ENCODE data around the gene UCP3. TPM values are rescaled to one million over a fixed set of nuclear protein-coding genes. Genes with fewer than 3 reads are reported as not detected.

Gene UCP3
- total and polyA plus RNA-seq, 3 experiments from 2014 or later, result 0.36 to 2.9 (median 2.8) TPM

DNA sequence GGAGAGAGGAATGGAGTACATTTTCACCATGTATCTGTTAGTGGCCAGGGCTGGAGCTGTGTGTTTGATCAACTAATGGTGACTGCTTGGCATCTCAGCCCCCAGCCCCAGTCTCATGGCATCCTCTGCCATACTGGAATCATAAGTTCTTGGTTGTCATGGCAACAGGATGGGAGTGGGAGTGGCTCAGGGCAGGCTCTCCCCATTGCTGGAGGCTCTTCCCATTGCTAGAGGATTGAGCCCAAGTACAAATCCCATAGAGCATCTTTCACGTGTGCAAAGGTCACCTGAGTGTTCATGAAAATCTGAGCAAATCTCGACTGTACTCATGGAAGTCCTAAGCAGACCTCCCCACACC, 43.1 kb downstream of the UCP3 start:
- peak overlapping the region in 6 of 8 donors; percentile 36 to 69 (median 52) for H3K27ac Mint-ChIP-seq
- H3K9me3 Mint-ChIP-seq, result no peaks in the 10 kb centered on the region
- H3K9me3 ChIP-seq (ENCODE audit: low read length), result no peaks in the 10 kb centered on the region
- H3K27me3 ChIP-seq (ENCODE audit: insufficient read depth, low read length, poor library complexity, severe bottlenecking), result no peaks in the 10 kb centered on the region
- CTCF ChIA-PET, result interaction anchor here (1.3 to 4.9 kb wide), 2 partner anchors 12 to 39 kb away, joined by 4 to 48 read pairs; no protein-coding TSS in a partner anchor
- no peak overlapping the region for H3K4me3 Mint-ChIP-seq
- no peak for DNase-seq
- H3K27ac ChIP-seq (ENCODE audit: low read depth, low read length), result no peak overlapping the region
- no peaks in the 10 kb centered on the region for H3K36me3 ChIP-seq (ENCODE audit: insufficient read depth, low read length)
- H3K4me1 ChIP-seq (ENCODE audit: insufficient read depth, low read length), result peaks cover 58% of the 10 kb centered on the region
- peaks cover 38 to 57% (median 49%) of the 10 kb centered on the region in 3 donors for H3K4me1 Mint-ChIP-seq
- H3K4me3 ChIP-seq (ENCODE audit: low read length), result no peak overlapping the region
- no peaks in the 10 kb centered on the region for H3K36me3 Mint-ChIP-seq
- no peaks in the 10 kb centered on the region for H3K27me3 Mint-ChIP-seq
- POLR2A ChIA-PET, result no interaction called here

DNA sequence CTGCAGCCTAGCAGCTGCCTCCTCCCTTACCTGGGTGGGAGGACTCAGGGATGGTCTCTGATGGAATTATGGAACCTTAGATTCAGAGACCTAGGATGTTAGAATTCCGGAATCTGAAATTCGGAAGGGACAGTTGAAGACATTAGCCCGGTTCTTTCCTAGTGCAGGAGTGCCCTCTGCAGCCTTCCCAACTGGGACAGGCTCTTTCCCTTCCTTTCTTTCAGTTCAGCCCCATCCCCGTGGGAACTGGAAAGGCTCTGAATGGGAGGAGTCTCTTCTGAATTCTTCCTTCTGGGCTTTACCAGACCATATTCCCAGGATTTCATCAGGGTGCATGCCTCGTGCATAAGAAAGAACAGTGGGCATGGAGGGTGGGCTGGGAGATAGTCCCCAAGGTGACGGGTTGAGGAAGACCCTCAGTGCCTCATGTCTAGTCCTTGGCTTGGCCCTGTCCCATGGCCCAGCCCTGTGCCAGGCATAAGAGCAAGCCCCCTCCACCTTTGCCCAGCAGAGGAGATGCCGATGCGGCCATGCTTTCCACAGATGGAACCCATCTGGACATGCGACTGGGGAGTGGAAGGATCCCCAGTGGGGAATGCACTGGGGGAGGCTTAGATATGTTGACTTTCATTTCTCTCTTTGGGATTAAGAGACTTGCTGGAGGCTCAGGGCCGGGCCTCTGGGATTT, 43.7 kb downstream of the UCP3 start:
- Histone ChIP-seq H3K27me3 (ENCODE audit: insufficient read depth, low read length, poor library complexity, severe bottlenecking) (no peaks in the 10 kb centered on the region), H3K4me3 (ENCODE audit: low read length) (no peak overlapping the region), H3K4me1 (ENCODE audit: insufficient read depth, low read length) (peaks cover 52% of the 10 kb centered on the region), H3K9me3 (ENCODE audit: low read length) (no peaks in the 10 kb centered on the region), H3K27ac (ENCODE audit: low read depth, low read length) (no peak overlapping the region), H3K36me3 (ENCODE audit: insufficient read depth, low read length) (no peaks in the 10 kb centered on the region)
- peak overlapping the region in 2 of 8 donors; percentile 27 to 69 for H3K27ac Mint-ChIP-seq
- H3K4me1 Mint-ChIP-seq, result peaks cover 33 to 52% (median 43%) of the 10 kb centered on the region in 3 donors
- H3K4me3 Mint-ChIP-seq, result no peak overlapping the region
- no peaks in the 10 kb centered on the region for H3K36me3 Mint-ChIP-seq
- H3K9me3 Mint-ChIP-seq, result no peaks in the 10 kb centered on the region
- ChIA-PET POLR2A (no interaction called here), CTCF (interaction anchor here (0.7 to 4.9 kb wide), 17 partner anchors 10 to 141 kb away, joined by 3 to 48 read pairs (median 5); partner anchors contain the start of genes UCP2 and UCP3)
- H3K27me3 Mint-ChIP-seq, result no peaks in the 10 kb centered on the region
- DNase-seq, result no peak

DNA sequence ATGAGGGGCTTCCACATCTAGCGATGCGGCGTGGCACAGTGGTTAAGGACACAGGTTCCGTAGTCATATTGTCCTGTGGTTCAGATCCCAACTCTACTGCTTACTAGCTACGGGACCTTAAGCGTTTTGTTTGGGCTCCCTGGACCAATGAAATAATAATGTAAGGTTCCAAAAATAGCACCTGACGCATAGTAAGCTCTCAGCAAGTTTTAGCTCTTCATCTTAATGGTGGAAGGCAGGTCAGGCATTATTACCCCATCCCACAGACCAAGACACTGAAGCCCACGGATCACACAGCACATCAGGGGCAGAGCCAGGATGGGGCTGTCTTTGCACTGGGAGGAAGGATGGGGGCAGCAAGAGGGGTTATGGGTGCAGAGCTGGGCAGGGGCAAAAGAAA, 45.0 kb downstream of the UCP3 start:
- H3K36me3 Mint-ChIP-seq, result no peaks in the 10 kb centered on the region
- peak overlapping the region in 4 of 8 donors; percentile 13 to 92 (median 53) for H3K27ac Mint-ChIP-seq
- H3K27me3 Mint-ChIP-seq, result no peaks in the 10 kb centered on the region
- H3K4me3 ChIP-seq (ENCODE audit: low read length), result no peak overlapping the region
- no peaks in the 10 kb centered on the region for H3K36me3 ChIP-seq (ENCODE audit: insufficient read depth, low read length)
- peaks cover 39% of the 10 kb centered on the region for H3K4me1 ChIP-seq (ENCODE audit: insufficient read depth, low read length)
- H3K4me1 Mint-ChIP-seq, result peaks cover 20 to 38% (median 30%) of the 10 kb centered on the region in 3 donors
- CTCF ChIA-PET, result interaction anchor here (0.7 to 4.9 kb wide), 23 partner anchors 9 to 292 kb away, joined by 3 to 48 read pairs (median 5); partner anchors contain the start of genes C2CD3, PPME1, RAB6A and UCP2
- H3K4me3 Mint-ChIP-seq, result peak overlapping the region in 2 of 7 donors; percentile 41 to 72
- no peak overlapping the region for H3K27ac ChIP-seq (ENCODE audit: low read depth, low read length)
- DNase-seq, result no peak
- no peaks in the 10 kb centered on the region for H3K27me3 ChIP-seq (ENCODE audit: insufficient read depth, low read length, poor library complexity, severe bottlenecking)
- H3K9me3 ChIP-seq (ENCODE audit: low read length), result no peaks in the 10 kb centered on the region
- POLR2A ChIA-PET, result interaction anchor here (0.6 to 0.7 kb wide), 2 partner anchors 16 to 42 kb away, joined by 3 read pairs; no protein-coding TSS in a partner anchor
- no peaks in the 10 kb centered on the region for H3K9me3 Mint-ChIP-seq

DNA sequence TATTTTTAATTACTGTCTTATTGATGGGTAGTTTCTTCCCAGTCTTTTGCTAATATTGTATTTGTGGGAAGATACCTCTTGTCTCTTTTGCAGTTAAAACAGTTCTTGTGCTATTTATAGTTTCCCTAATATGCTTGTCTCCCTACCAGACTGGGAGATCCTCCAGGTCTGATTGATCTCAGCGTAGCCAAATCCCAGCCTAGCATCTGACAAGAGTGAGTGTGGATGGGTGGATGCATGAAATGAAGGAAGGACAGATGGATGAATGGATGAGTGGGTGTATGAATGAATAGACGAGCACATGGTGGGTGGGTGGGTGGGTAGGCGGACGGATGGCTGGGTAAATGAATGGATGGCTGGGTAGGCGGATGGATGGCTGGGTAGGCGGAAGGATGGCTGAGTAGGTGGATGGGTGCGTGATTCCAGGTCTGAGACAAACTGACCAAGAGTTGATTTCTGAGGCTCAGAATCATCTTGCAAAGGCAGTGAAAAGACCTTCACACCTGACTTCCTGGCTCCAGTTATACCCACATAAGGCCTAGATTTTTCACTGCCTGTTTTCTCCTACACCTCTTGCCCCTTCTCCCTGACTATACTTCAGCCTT, 46.7 kb downstream of the UCP3 start:
- H3K36me3 ChIP-seq (ENCODE audit: insufficient read depth, low read length), result no peaks in the 10 kb centered on the region
- no peak overlapping the region for H3K4me3 Mint-ChIP-seq
- H3K36me3 Mint-ChIP-seq, result no peaks in the 10 kb centered on the region
- no peaks in the 10 kb centered on the region for H3K9me3 ChIP-seq (ENCODE audit: low read length)
- ChIA-PET POLR2A (no interaction called here), CTCF (interaction anchor here (2.9 kb wide), 1 partner anchor 73 kb away, joined by 17 read pairs; no protein-coding TSS in a partner anchor)
- H3K27me3 ChIP-seq (ENCODE audit: insufficient read depth, low read length, poor library complexity, severe bottlenecking), result no peaks in the 10 kb centered on the region
- peaks cover 23% of the 10 kb centered on the region for H3K4me1 ChIP-seq (ENCODE audit: insufficient read depth, low read length)
- no peak for DNase-seq
- H3K4me3 ChIP-seq (ENCODE audit: low read length), result no peak overlapping the region
- peaks cover 10 to 22% (median 16%) of the 10 kb centered on the region in 3 donors for H3K4me1 Mint-ChIP-seq
- H3K27me3 Mint-ChIP-seq, result peaks cover under 1 to 4% of the 10 kb centered on the region in 2 donors
- H3K27ac ChIP-seq (ENCODE audit: low read depth, low read length), result no peak overlapping the region
- H3K27ac Mint-ChIP-seq, result no peak overlapping the region
- H3K9me3 Mint-ChIP-seq, result no peaks in the 10 kb centered on the region

DNA sequence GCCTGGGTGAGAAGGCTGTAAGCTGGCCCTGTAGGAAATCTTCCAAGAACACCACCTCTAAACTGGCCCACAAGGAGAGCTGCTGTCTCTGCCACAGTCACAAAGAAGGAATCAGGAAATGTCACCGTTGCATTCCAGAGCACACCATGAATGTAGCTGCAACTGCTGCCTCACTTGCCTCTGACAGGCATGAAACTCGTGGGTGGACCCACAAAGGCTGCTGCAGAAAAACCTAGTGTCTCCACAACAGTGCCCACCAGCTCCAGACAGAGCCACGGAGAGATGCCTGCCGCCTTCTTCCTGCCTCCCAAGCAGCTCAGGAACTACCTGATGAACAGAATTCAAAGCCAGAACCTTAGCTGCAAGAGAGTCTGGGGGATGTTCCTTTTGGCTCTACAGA, 47.6 kb downstream of the UCP3 start:
- H3K4me1 ChIP-seq (ENCODE audit: insufficient read depth, low read length), result peaks cover 23% of the 10 kb centered on the region
- H3K36me3 ChIP-seq (ENCODE audit: insufficient read depth, low read length), result no peaks in the 10 kb centered on the region
- POLR2A ChIA-PET, result no interaction called here
- no peaks in the 10 kb centered on the region for H3K9me3 Mint-ChIP-seq
- peaks cover 5 to 8% of the 10 kb centered on the region in 2 donors for H3K27me3 Mint-ChIP-seq
- no peak for DNase-seq
- H3K27ac ChIP-seq (ENCODE audit: low read depth, low read length), result no peak overlapping the region
- no peaks in the 10 kb centered on the region for H3K36me3 Mint-ChIP-seq
- no peaks in the 10 kb centered on the region for H3K27me3 ChIP-seq (ENCODE audit: insufficient read depth, low read length, poor library complexity, severe bottlenecking)
- no peaks in the 10 kb centered on the region for H3K9me3 ChIP-seq (ENCODE audit: low read length)
- H3K4me3 ChIP-seq (ENCODE audit: low read length), result no peak overlapping the region
- CTCF ChIA-PET, result no interaction called here
- peaks cover 10 to 22% (median 16%) of the 10 kb centered on the region in 3 donors for H3K4me1 Mint-ChIP-seq
- no peak overlapping the region for H3K27ac Mint-ChIP-seq
- H3K4me3 Mint-ChIP-seq, result no peak overlapping the region

DNA sequence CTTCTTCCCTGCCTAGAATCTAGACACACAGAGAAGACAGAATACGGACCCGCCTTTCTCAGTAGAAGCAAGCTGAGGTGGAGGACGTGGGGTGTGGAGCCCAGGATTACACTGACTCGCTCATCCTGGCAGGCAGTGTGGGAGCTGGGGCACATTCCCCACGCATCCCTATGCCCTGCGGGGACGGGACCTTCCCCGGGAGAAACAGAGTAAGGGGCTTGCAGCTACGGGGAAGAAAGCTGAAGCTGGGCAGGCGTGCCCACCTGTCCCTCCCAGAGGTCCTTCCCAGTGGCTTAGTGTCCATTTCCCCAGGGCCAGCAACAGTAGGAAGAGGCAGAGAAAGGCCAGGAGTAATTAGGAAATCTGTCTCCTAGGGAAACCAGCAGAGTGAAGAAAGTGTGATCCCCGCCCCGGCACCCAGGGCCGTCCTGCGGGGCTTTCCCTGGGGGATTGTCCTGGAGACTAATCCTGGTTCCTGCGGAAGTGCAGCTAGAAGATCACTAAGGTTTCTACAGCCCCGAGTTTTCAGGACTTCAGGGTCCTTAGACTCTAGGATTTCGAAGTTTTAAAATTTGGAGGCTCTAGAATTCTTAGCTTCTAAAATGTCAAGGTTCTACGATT, 50.3 kb downstream of the UCP3 start:
- H3K27me3 Mint-ChIP-seq, result peaks cover 5 to 17% of the 10 kb centered on the region in 2 donors
- H3K27ac Mint-ChIP-seq, result peak overlapping the region in 2 of 8 donors; percentile 29 to 36
- Histone ChIP-seq H3K36me3 (ENCODE audit: insufficient read depth, low read length) (no peaks in the 10 kb centered on the region), H3K27ac (ENCODE audit: low read depth, low read length) (no peak overlapping the region), H3K9me3 (ENCODE audit: low read length) (no peaks in the 10 kb centered on the region), H3K4me1 (ENCODE audit: insufficient read depth, low read length) (no peaks in the 10 kb centered on the region), H3K4me3 (ENCODE audit: low read length) (no peak overlapping the region), H3K27me3 (ENCODE audit: insufficient read depth, low read length, poor library complexity, severe bottlenecking) (no peaks in the 10 kb centered on the region)
- peaks cover 0 to 2% (median 0%) of the 10 kb centered on the region in 3 donors for H3K36me3 Mint-ChIP-seq
- peaks cover 0 to 3% (median 0%) of the 10 kb centered on the region in 3 donors for H3K4me1 Mint-ChIP-seq
- no peak overlapping the region for H3K4me3 Mint-ChIP-seq
- DNase-seq, result no peak
- ChIA-PET CTCF (interaction anchor here (0.8 kb wide), 1 partner anchor 47 kb away, joined by 3 read pairs; no protein-coding TSS in a partner anchor), POLR2A (no interaction called here)
- no peaks in the 10 kb centered on the region for H3K9me3 Mint-ChIP-seq

DNA sequence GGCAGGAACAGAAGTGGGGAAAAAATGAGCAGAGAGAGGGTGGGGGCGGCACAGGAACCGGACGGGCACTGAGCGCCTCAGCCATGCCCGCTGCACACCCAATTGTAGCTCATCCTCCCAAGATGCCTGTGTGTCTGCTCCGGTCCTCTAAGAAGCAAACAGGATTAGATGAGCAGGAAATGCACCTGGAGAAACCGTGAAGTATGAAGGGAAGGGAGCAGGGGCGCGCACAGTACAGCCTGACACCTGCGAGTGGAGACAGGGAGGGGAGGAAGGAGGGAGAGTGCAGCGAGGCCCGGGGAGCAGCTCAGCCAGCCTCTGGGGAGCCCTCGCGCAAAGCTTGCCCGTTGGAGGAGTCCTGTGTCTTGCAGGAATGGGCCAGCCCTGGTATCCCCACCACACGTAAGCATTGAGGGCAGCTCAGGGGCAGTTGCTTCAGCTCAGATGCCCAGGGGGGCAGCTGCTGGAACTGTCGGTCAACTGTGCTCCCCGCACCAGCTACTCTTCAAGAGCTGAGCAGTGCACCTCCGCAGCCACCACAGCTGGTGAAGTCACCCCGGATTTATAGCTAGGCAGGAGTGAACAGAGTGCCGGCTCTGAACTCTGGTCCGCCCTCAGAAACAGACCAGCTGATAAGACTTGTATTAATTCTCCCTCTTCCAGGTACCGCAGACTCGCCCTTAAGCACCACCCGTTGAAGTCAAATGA, 51.1 kb downstream of the UCP3 start:
- POLR2A ChIA-PET, result no interaction called here
- Mint-ChIP-seq H3K4me3 (peak overlapping the region in 2 of 7 donors; percentile 52 to 63), H3K4me1 (peaks cover 0 to 3% (median 0%) of the 10 kb centered on the region in 3 donors), H3K27me3 (peaks cover 5 to 17% of the 10 kb centered on the region in 2 donors), H3K27ac (no peak overlapping the region), H3K36me3 (peaks cover 0 to 2% (median 0%) of the 10 kb centered on the region in 3 donors), H3K9me3 (no peaks in the 10 kb centered on the region)
- DNase-seq, result no peak
- H3K36me3 ChIP-seq (ENCODE audit: insufficient read depth, low read length), result no peaks in the 10 kb centered on the region
- H3K9me3 ChIP-seq (ENCODE audit: low read length), result no peaks in the 10 kb centered on the region
- H3K27ac ChIP-seq (ENCODE audit: low read depth, low read length), result no peak overlapping the region
- CTCF ChIA-PET, result interaction anchor here (0.8 kb wide), 1 partner anchor 47 kb away, joined by 3 read pairs; no protein-coding TSS in a partner anchor
- no peaks in the 10 kb centered on the region for H3K4me1 ChIP-seq (ENCODE audit: insufficient read depth, low read length)
- no peak overlapping the region for H3K4me3 ChIP-seq (ENCODE audit: low read length)
- no peaks in the 10 kb centered on the region for H3K27me3 ChIP-seq (ENCODE audit: insufficient read depth, low read length, poor library complexity, severe bottlenecking)
